K562 (cell line): ENCODE results near the gene STK11. TPM values are rescaled to one million over a fixed set of nuclear protein-coding genes. Genes with fewer than 3 reads are reported as not detected.
A peak's percentile ranks its signal among the peaks of the same experiment; 100 is the strongest.

Experiments used
- BCLAF1 ChIP-seq, 2 experiments: fragments of 450-650 bp in 1 of 2; IDR thresholded peaks; 2 replicates each; pipeline ENCODE4 v1.6.1; 2011 to 2017; ENCODE audit warnings: low read depth in 2 of 2, antibody characterized with exemption in 1 of 2, borderline replicate concordance in 1 of 2, low read length in 1 of 2, mild to moderate bottlenecking in 1 of 2, mixed read lengths in 1 of 2; ENCODE audit not compliant: control insufficient read depth in 1 of 2
- CBX3 ChIP-seq, 2 experiments: IDR thresholded peaks; 1 replicate in 1 of 2; 2 replicates in 1 of 2; pipeline ENCODE4 v1.6.1; 2012; ENCODE audit warnings: inconsistent platforms in 2 of 2, low read length in 2 of 2, borderline replicate concordance in 1 of 2, control low read depth in 1 of 2
- CHD1 ChIP-seq: fragments of 200-600 bp; sonication (generic); IDR thresholded peaks from one replicate; pipeline ENCODE4 v1.6.1; 2012; ENCODE audit warnings: mild to moderate bottlenecking, moderate library complexity, low read length, inconsistent platforms
- CREB3L1 ChIP-seq: fragments of 450-650 bp; IDR thresholded peaks from 2 replicates; pipeline ENCODE4 v1.6.1; 2014; ENCODE audit warnings: low read depth, mild to moderate bottlenecking, moderate library complexity, borderline replicate concordance
- ETS2 ChIP-seq: IDR thresholded peaks from 2 replicates; pipeline ENCODE4 v1.6.1; 2016; ENCODE audit warnings: borderline replicate concordance, missing genetic modification characterization, mild to moderate bottlenecking, moderate library complexity, missing compliant biosample characterization; ENCODE audit not compliant: poor library complexity, severe bottlenecking
- GABPB2 ChIP-seq: fragments of 250-450 bp; sonication (Bioruptor Pico); conservative IDR thresholded peaks from 2 replicates; pipeline ENCODE4 v1.5.1; 2021; ENCODE audit warnings: mild to moderate bottlenecking
- GATAD2A ChIP-seq: fragments of 450-650 bp; IDR thresholded peaks from 2 replicates; pipeline ENCODE4 v1.6.1; 2017
- GATAD2B ChIP-seq: fragments of 450-650 bp; IDR thresholded peaks from 2 replicates; pipeline ENCODE4 v1.6.1; 2017; ENCODE audit warnings: mild to moderate bottlenecking, borderline replicate concordance
- HLTF ChIP-seq: fragments of 450-650 bp; IDR thresholded peaks from 2 replicates; pipeline ENCODE4 v1.6.1; 2016
- HSF4 ChIP-seq: fragments of 250-450 bp; sonication (Bioruptor Pico); IDR thresholded peaks from 2 replicates; pipeline ENCODE4 v2.1.2; 2022; ENCODE audit warnings: mild to moderate bottlenecking, moderate library complexity, borderline replicate concordance
- IRF2 ChIP-seq: sonication (generic); formaldehyde crosslinking; IDR thresholded peaks from 2 replicates; pipeline ENCODE4 v1.8.1; 2022; ENCODE audit warnings: mild to moderate bottlenecking, missing genetic modification reagents
- MAFF ChIP-seq: IDR thresholded peaks from 2 replicates; pipeline ENCODE4 v1.6.1; 2012; ENCODE audit warnings: low read length, improper control_type of control experiment
- MCM7 ChIP-seq, 2 experiments: fragments of 450-650 bp; IDR thresholded peaks; 2 replicates each; pipeline ENCODE4 v1.6.1; 2016 to 2018
- MYBL2 ChIP-seq, 2 experiments: fragments of 450-650 bp in 1 of 2; sonication (generic) in 1 of 2; formaldehyde crosslinking in 1 of 2; IDR thresholded peaks; 2 replicates each; pipeline versions ENCODE4 v1.6.1 to v1.8.1; 2017 to 2022; ENCODE audit warnings: borderline replicate concordance in 1 of 2, inconsistent platforms in 1 of 2, low read depth in 1 of 2, mild to moderate bottlenecking in 1 of 2, missing genetic modification reagents in 1 of 2, moderate library complexity in 1 of 2
- SLC30A9 ChIP-seq: fragments of 250-450 bp; sonication (Bioruptor Pico); IDR thresholded peaks from 2 replicates; pipeline ENCODE4 v1.8.0; 2022; ENCODE audit warnings: mild to moderate bottlenecking, moderate library complexity
- XRCC3 ChIP-seq: fragments of 450-650 bp; IDR thresholded peaks from 2 replicates; pipeline ENCODE4 v1.6.1; 2017; ENCODE audit warnings: mild to moderate bottlenecking, moderate library complexity
- ZNF133 ChIP-seq: fragments of 250-450 bp; sonication (Bioruptor Pico); IDR thresholded peaks from 2 replicates; pipeline ENCODE4 v1.4.0; 2020; ENCODE audit warnings: mild to moderate bottlenecking
- ZNF143 ChIP-seq: sonication (generic); formaldehyde crosslinking; IDR thresholded peaks from 2 replicates; pipeline ENCODE4 v1.9.0; 2022; ENCODE audit warnings: mild to moderate bottlenecking, missing genetic modification reagents
- ZNF239 ChIP-seq: fragments of 250-450 bp; sonication (Bioruptor Pico); IDR thresholded peaks from 2 replicates; pipeline ENCODE4 v1.4.0; 2020; ENCODE audit warnings: mild to moderate bottlenecking
- ZNF280B ChIP-seq: fragments of 250-450 bp; sonication (Bioruptor Pico); IDR thresholded peaks from 2 replicates; pipeline ENCODE4 v1.5.1; 2021; ENCODE audit warnings: mild to moderate bottlenecking
- polyA plus RNA-seq, 8 experiments: library from polyadenylated mRNA; depleted of rRNA in 4 of 8; stranded (reverse) in 5 of 8; unstranded in 3 of 8; fragments of >200 nt; fragmentation: Nextera tagmentation in 2 of 8; fragmentation: Illumina TruSeq in 1 of 8; extraction: Ambion mirVana in 2 of 8; extraction: Trizol in 1 of 8; gene quantifications; 2 replicates each; pipeline versions ENCODE4 v1.2.1 to v1.2.3, GENCODE V29; 2011 to 2014; ENCODE audit warnings: inconsistent platforms in 1 of 8, missing spikeins in 1 of 8
- total RNA-seq, 7 experiments: library from RNA; depleted of rRNA in 6 of 7; stranded (reverse); fragments of >200 nt in 6 of 7; fragmentation: Illumina TruSeq in 2 of 7; extraction: Trizol in 2 of 7; gene quantifications; 2 replicates each; pipeline versions ENCODE4 v1.2.1 to v1.2.3, GENCODE V29; 2011 to 2021; ENCODE audit warnings: low replicate concordance in 1 of 7

STK11 gene
- total and polyA plus RNA-seq, 9 of the 15 experiments (the other 6 are each of a cell fraction or from before 2014, with no cell fraction given): 0.15 to 96.5 (median 31.7) TPM

- TF ChIP-seq ZNF280B: no peak
- no peak for TF ChIP-seq CBX3 (IDR thresholded peaks at IDR 0.05; ENCODE audit: borderline replicate concordance in 1 of 2, low read length in 2 of 2)
- no peak for TF ChIP-seq XRCC3
- no peak for TF ChIP-seq HSF4 (CRISPR knock-in tag)
- no peak for TF ChIP-seq MCM7 (IDR thresholded peaks at IDR 0.05)
- peak; percentile 35 for TF ChIP-seq ETS2 (tag)
- peak; percentile 78 for TF ChIP-seq GABPB2 (CRISPR knock-in tag)
- no peak for TF ChIP-seq ZNF133 (CRISPR knock-in tag)
- 0 out of 2 replicates have a peak, but pooled peaks have one; percentile 26 for TF ChIP-seq GATAD2A
- TF ChIP-seq CREB3L1: peak; percentile 83
- TF ChIP-seq SLC30A9 (CRISPR knock-in tag): no peak
- no peak for TF ChIP-seq MYBL2 (IDR thresholded peaks at IDR 0.05; ENCODE audit: low read depth)
- no peak for TF ChIP-seq MYBL2 (CRISPR knock-in tag; IDR thresholded peaks at IDR 0.05; ENCODE audit: borderline replicate concordance)
- peak; percentile 16 for TF ChIP-seq CHD1
- 0 out of 2 replicates have a peak, but pooled peaks have one; percentile 14 for TF ChIP-seq MAFF
- TF ChIP-seq ZNF143: no peak
- no peak for TF ChIP-seq IRF2 (CRISPR knock-in tag)
- TF ChIP-seq GATAD2B: peak; percentile 98
- TF ChIP-seq BCLAF1 (IDR thresholded peaks at IDR 0.05; ENCODE audit: borderline replicate concordance in 1 of 2, control insufficient read depth in 1 of 2, low read depth in 2 of 2, low read length in 1 of 2): peak in 1 of 2 experiments; percentile 87; a peak in 2 of 4 replicates
- TF ChIP-seq HLTF: no peak
- TF ChIP-seq ZNF239 (CRISPR knock-in tag): no peak
Measured at GRCh38 chr19:1269478-1270212, 64.1 kb downstream of the STK11 start (continued).
